Measurements from ENCODE around the gene PCSK4. TPM values are rescaled to one million over a fixed set of nuclear protein-coding genes. Genes with fewer than 3 reads are reported as not detected.

The PCSK4 gene
- total and polyA plus RNA-seq, 2 of the 13 experiments (the other 11 are each of a cell fraction or from before 2014, with no cell fraction given), result 2.0 to 2.7 TPM

DNA sequence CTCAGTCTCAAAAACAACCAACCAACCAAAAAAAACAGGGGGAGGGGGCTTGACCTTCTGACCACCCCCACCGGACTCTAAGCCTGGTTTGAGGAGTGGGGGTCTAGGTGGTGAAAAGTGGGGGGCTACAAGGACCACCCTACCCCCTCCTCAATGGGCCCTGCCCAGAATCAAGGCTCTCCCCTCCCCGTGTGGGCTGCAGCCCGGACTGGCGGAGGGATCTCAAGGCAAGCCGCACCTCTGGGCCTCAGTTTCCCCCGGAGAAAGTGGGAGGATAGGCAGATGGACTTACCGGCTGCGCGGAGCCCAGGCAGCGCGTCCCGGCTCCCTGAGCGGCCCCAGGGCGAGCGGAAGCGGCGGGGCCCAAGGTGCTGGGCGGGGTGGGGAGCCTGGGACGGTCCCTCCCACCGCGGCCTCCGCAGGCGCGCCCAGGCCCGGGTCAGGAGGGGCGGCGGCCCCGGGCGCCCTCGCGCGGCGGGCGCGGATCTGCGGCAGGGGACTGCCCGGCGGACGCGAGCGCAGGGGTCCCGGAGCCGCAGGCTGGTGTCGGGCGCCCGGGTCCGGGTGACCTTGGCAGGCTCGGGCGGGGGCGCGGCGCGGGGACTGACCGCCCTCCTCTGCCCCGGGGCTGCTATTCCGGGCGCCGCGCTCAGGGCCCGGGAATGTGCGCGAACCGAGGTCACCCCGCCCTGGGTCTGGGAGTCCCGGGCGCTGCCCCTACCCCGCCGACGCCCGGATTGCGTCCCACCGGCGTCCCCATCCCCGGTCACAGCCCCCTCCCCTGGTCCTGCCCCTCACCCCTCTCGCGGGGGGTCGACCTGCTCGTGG lies 22.7 kb upstream of the PCSK4 start, which contains the start of gene ADAMTSL5 (continued):
- TF ChIP-seq, protein P1, sequence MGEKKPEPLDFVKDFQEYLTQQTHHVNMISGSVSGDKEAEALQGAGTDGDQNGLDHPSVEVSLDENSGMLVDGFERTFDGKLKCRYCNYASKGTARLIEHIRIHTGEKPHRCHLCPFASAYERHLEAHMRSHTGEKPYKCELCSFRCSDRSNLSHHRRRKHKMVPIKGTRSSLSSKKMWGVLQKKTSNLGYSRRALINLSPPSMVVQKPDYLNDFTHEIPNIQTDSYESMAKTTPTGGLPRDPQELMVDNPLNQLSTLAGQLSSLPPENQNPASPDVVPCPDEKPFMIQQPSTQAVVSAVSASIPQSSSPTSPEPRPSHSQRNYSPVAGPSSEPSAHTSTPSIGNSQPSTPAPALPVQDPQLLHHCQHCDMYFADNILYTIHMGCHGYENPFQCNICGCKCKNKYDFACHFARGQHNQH (CRISPR knock-in tag; IDR thresholded peaks at IDR 0.05), result 0 out of 2 replicates have a peak, but pooled peaks have one; percentile 25
- no peak for TF ChIP-seq NCOA2 (CRISPR knock-in tag; IDR thresholded peaks at IDR 0.05)
- no peak for TF ChIP-seq CEBPG (CRISPR knock-in tag; IDR thresholded peaks at IDR 0.05)
- TF ChIP-seq, protein P2, sequence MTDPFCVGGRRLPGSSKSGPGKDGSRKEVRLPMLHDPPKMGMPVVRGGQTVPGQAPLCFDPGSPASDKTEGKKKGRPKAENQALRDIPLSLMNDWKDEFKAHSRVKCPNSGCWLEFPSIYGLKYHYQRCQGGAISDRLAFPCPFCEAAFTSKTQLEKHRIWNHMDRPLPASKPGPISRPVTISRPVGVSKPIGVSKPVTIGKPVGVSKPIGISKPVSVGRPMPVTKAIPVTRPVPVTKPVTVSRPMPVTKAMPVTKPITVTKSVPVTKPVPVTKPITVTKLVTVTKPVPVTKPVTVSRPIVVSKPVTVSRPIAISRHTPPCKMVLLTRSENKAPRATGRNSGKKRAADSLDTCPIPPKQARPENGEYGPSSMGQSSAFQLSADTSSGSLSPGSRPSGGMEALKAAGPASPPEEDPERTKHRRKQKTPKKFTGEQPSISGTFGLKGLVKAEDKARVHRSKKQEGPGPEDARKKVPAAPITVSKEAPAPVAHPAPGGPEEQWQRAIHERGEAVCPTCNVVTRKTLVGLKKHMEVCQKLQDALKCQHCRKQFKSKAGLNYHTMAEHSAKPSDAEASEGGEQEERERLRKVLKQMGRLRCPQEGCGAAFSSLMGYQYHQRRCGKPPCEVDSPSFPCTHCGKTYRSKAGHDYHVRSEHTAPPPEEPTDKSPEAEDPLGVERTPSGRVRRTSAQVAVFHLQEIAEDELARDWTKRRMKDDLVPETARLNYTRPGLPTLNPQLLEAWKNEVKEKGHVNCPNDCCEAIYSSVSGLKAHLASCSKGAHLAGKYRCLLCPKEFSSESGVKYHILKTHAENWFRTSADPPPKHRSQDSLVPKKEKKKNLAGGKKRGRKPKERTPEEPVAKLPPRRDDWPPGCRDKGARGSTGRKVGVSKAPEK (CRISPR knock-in tag; IDR thresholded peaks at IDR 0.05; ENCODE audit: borderline replicate concordance), result no peak
- TF ChIP-seq ZNF709 (CRISPR knock-in tag; IDR thresholded peaks at IDR 0.05), result no peak
- TF ChIP-seq MTA1 (CRISPR knock-in tag; IDR thresholded peaks at IDR 0.05; ENCODE audit: borderline replicate concordance), result no peak
- TF ChIP-seq, protein P3, sequence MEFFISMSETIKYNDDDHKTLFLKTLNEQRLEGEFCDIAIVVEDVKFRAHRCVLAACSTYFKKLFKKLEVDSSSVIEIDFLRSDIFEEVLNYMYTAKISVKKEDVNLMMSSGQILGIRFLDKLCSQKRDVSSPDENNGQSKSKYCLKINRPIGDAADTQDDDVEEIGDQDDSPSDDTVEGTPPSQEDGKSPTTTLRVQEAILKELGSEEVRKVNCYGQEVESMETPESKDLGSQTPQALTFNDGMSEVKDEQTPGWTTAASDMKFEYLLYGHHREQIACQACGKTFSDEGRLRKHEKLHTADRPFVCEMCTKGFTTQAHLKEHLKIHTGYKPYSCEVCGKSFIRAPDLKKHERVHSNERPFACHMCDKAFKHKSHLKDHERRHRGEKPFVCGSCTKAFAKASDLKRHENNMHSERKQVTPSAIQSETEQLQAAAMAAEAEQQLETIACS (CRISPR knock-in tag; IDR thresholded peaks at IDR 0.05), result peak; percentile 36; the same call in 1 of the 2 replicates
- no peak for TF ChIP-seq ZNF567 (CRISPR knock-in tag; IDR thresholded peaks at IDR 0.05; ENCODE audit: borderline replicate concordance)
- peak; percentile 51; the same call in 1 of the 2 replicates for TF ChIP-seq ZFX (CRISPR knock-in tag; IDR thresholded peaks at IDR 0.05; ENCODE audit: low read depth)
- peak; percentile 33; the same call in 1 of the 2 replicates for TF ChIP-seq SIN3A (IDR thresholded peaks at IDR 0.05; ENCODE audit: borderline replicate concordance, low read depth, low read length)
- TF ChIP-seq YEATS2 (CRISPR knock-in tag; IDR thresholded peaks at IDR 0.05; ENCODE audit: borderline replicate concordance), result peak; percentile 38; the same call in 1 of the 2 replicates
- no peak for TF ChIP-seq ARNTL (CRISPR knock-in tag; IDR thresholded peaks at IDR 0.05)
- TF ChIP-seq, protein P4, sequence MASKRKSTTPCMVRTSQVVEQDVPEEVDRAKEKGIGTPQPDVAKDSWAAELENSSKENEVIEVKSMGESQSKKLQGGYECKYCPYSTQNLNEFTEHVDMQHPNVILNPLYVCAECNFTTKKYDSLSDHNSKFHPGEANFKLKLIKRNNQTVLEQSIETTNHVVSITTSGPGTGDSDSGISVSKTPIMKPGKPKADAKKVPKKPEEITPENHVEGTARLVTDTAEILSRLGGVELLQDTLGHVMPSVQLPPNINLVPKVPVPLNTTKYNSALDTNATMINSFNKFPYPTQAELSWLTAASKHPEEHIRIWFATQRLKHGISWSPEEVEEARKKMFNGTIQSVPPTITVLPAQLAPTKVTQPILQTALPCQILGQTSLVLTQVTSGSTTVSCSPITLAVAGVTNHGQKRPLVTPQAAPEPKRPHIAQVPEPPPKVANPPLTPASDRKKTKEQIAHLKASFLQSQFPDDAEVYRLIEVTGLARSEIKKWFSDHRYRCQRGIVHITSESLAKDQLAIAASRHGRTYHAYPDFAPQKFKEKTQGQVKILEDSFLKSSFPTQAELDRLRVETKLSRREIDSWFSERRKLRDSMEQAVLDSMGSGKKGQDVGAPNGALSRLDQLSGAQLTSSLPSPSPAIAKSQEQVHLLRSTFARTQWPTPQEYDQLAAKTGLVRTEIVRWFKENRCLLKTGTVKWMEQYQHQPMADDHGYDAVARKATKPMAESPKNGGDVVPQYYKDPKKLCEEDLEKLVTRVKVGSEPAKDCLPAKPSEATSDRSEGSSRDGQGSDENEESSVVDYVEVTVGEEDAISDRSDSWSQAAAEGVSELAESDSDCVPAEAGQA (IDR thresholded peaks at IDR 0.05; ENCODE audit: low read depth), result no peak
- TF ChIP-seq, protein P4 (CRISPR knock-in tag; IDR thresholded peaks at IDR 0.05; ENCODE audit: borderline replicate concordance), result no peak
- no peak for TF ChIP-seq ZNF484 (CRISPR knock-in tag; IDR thresholded peaks at IDR 0.05; ENCODE audit: borderline replicate concordance, low read depth)

Measured in HepG2 (cell line).